Activated CD4-positive, CD25-positive, alpha-beta regulatory T cell (primary cell): ENCODE measurements around the gene MGAT4D.
"Not testable (repeated sequence)": the region's sequence is repeated elsewhere in the genome, so short reads cannot be mapped to it uniquely, and the experiment has no call there.

Experiments used
- DNase-seq, 4 experiments: peaks; one replicate each; lab custom pipeline; 2025; lab: John Stamatoyannopoulos, UW

The MGAT4D gene

DNA sequence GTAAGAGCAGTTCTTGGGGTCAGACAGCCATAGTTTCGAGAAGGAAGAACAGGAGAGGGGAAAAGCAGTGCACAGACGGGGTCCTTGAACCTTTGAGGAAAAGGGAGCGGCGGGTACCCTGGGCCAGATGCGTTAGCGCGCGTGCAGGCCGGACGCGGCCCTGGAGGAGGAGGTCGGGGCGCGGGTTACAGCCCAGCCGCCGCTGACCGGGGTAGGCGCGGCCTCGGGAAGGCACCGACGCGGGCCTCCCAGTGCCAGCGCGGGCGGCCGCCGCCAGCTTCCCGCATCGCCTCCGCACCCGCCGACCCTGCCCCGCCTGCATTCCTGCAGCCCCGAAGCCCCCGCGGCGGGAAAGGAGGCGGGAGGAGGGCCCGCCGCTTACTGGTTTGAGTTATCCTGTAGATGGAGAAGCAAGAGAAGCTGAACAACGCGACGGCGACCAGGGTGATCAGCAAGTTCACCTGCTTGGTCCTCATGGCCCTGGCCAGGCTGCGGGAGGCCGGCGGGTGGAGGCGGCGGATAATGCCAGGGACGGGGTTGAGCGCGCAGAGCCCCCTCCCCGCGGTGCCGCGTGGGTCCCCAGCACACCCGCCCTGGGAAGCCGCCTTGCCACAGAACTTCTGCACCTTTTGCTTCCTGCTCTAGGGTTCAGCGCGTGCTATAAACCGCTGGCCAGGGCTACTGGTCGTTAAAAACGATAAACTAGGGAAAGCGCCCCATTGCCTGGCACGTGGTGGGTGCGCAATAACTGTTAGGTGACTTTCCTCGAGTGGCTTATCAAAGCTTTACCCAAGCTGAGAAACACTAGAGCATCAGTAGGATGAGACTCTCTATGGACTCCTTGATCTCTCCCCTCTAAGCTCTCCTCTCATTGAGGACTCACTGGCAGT lies at the start of gene MGAT4D:
Gene MGAT4D (minus strand): TSS at position 547 of the 890 bp plus-strand sequence. CDS start 71 bp downstream, at position 476.
- no peak for DNase-seq

DNA sequence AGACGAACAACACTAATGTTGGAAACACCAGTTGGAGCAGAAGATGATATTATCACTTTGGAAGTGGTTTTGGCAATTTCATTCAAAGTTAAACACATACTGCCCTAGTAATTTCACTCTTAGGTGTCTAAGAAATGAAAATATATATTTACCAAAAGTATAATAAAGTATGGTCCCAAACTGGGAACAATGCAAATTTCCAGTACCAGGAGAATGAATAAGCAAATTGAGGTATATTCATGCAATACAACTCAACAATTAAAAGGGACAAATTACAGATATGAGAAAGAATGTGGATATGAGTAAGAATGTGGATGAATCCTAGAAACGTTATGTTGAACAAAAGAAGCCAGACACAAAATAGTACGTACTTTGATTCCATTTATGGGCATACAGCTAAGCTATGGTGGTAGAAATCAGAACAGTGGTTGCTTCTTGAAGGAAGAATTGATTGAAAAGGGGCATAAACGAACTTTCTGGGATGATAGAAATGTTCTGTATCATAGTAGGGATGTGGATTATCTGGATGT lies 35.9 kb upstream of the MGAT4D start:
- no peak for DNase-seq

DNA sequence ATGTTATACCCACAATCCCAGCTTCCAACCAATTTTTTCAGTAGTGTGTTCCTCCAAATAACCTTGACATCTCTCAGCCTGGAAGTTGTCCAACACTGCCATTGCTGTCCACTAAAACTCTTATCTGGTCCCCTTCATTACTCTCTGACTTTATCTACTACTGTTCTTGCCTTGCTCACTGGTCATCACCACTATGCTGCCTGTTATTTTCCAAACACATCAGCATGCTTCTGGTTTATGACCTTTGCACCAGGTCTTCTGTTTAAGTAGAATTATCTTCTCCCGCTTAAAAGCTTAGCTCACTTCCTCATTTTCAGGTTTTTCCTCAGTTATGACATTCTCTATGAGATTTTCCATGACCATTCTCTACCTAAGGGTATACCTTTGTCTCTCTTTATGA lies 31.3 kb upstream of the MGAT4D start:
- no peak for DNase-seq

DNA sequence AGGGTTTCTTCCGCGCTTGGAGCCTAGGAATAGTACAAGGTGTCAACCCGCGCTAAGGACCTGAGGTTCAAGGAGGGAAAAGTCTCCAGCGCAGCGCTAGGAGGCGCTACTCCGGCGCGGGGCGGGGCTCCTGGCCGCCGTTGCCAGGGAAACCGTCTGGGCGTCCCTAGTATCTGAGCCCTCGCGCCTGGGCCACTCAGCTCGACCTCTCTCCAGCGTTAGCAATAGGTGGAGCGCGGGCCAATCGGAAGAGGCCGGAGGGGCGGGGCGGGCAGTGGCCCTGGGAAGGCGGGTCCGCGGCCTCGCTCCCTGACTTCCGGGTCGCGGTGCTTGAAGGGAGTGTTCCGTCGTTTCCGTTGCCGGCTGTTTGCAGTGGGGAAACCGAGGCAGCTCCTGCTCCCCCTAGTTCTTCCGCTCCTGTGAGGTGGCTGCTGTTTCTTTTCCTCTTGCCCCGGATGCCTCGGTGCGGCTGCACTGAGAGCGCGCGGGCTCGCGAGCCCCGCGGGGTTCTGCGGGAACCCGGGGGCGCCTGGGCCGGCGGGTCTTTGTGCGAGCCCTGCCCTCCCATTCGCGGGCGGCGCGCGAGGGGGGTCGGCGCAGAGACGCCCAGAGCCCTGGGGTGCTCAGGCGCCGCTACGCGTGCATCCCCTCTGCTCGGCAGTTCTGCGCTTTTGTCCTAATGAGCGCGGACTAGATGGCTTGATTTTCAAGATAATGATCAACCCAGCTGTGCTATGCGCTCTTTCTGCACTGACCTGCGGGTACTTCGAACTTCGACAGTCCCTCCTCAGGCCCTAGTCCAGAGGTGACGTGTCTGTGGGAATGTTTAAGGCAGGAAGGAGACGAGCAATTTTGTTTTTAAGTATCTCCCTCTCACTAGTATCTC lies 26.0 kb upstream of the MGAT4D start, which contains the start of gene ELMOD2:
Gene ELMOD2 (plus strand): TSS at position 312 of the 886 bp plus-strand sequence. CDS start 1,261 bp downstream, outside the sequence.
- peak; percentile 92 to 96 (median 93) for DNase-seq

DNA sequence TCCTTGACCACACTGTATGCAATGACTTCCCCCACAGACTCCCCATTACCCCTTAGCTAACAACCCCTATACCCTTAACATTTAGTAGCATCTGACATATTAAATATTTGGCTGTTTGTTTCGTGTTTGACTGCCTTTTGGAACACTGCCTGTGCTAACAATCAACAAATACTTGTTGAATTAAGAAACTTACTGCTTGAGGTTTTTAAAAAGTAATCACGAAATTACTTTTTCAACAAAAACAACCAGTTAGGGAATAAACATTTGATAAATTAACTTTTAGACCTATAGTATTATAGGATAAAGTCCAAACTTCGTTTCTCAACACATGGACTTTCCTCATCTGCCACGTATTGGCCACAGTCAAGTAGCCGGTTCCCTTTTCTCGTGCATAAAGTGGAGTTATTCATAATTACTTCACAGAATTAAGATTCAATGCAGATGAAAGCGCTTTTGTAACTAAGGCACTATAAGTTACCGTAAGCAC lies 25.3 kb upstream of the MGAT4D start:
- DNase-seq: no peak

DNA sequence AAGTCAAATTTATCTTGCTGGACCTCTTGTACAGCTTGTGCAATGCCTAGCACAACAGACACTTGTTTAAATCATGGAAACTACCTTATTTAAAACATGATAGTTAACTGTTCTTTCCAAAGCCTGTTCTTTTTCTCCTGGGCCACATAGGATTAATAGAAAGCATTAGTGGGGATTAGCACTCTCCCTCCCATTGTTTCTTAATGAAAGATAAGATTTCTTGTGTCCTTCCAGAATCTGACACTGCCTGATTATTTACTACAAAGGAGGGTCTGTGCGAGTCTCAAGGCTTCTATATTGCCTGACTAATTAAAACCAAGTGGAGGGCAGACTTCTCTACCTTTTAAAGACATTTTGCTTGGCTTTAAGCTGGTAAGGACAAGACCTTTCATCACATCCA lies 17.3 kb upstream of the MGAT4D start:
- no peak for DNase-seq

DNA sequence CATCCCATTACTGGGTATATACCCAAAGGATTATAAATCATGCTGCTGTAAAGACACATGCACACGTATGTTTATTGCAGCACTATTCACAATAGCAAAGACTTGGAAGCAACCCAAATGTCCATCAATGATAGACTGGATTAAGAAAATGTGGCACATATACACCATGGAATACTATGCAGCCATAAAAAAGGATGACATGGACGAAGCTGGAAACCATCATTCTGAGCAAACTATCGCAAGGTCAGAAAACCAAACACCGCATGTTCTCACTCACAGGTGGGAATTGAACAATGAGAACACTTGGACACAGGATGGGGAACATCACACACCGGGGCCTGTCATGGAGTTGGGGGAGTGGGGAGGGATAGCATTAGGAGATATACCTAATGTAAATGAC lies 15.7 kb upstream of the MGAT4D start:
- DNase-seq: not testable (repeated sequence)

DNA sequence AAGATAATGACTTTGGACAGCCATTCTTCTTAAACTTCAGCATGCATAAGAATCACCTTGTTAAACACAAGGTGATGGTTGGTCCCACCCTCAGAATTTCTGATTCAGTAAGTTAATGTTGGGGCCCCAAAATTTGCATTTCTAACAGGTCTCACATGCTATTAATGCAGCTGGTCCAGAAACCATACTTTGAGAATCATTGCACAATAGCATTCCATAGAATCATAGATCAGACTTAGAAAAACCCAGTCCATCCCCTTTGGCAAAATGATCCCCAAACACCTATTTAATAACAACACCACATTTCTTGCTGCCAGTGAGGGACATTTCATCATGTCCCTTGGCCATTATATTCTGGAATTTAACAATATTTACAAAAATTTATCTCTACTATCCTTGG lies 6.2 kb upstream of the MGAT4D start:
- no peak for DNase-seq

DNA sequence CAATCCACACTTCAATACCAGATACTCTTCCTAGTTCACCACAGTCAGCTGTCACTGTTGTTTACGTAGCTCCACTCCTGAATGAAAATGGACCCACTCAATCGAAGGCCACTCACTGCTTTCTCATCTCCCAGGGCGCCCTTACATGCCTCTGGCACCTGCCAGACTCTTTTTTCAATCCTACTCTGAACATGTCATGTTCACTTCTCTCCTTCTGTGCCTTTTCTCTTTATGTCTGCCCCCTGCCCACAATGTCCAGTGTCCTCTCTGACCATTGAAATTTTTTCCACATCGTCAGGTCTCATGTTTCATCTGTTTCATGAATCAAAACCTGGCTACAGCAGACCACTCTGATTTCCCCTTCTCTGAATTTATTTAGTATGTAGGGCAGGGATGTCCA lies 1.3 kb upstream of the MGAT4D start:
- no peak for DNase-seq

DNA sequence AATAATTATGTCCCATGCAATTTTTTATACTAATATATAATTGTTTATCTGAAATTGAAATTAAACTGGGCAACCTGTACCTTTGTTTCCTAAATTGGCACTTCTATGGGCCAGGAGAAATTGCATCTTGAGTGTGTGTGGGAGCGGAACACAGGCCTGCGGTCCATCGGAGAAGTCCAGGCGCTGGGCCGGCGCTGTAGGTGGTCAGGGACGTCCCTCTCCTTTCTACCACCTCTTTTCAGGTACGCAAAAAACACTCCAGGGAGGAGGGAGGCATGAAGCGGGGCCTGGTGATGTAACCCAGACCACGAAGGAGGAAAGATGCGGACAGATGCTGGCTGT lies 717 bp downstream of the MGAT4D start:
- DNase-seq: no peak

DNA sequence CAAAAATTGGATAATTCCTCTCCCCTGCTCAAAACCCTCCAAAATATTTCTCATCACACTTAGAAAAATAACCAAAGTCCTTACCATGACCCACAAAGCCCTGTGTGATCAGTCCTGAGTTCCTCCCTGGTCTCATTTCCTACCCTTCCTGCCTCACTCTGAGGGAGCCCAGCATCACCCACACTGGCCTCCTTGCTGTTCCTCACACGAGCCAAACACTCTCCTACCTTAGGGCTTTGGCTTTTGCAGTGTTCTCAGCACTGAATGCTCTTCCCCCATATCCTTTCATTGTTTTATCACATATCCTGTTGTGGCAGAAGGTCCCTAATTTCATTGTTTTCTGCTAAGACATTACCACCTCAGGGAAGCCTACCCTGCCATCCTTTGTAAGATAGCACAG lies 12.2 kb downstream of the MGAT4D start:
- DNase-seq: no peak

DNA sequence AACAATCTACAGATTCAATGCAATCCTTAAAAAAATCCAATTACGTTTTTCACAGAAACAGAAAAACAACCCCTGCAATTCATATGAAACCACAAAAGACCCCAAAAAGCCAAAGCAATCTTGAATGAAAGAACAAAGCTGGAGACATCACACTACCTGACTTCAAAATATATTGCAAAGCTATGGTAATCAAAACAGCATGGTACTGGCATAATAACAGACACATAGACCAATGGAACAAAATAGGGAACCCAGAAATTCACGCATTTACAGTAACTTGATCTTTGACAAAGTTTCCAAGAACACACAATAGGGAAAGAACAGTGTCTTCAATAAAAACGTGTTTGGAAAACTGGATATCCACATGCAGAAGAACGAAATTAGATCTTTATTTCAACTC lies 14.6 kb downstream of the MGAT4D start:
- no peak for DNase-seq

DNA sequence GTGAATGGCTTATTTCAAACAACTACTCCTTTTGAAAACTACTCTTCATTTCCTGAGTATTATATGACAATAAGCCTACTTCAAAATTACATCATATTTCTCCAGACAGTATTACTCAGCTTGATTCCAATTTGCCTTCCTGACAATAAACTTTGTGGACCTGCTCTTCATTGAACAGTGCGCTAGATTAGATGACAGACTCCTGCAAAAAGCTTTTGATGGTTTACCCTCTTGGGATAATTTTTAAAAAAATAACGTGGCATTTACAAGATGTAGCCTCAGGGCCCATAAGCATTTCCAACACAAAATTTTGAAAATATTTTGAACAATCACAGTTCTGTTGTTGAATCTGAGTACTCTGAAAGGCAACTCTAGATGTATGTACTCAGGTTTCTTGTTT lies 25.9 kb downstream of the MGAT4D start:
- DNase-seq: no peak

DNA sequence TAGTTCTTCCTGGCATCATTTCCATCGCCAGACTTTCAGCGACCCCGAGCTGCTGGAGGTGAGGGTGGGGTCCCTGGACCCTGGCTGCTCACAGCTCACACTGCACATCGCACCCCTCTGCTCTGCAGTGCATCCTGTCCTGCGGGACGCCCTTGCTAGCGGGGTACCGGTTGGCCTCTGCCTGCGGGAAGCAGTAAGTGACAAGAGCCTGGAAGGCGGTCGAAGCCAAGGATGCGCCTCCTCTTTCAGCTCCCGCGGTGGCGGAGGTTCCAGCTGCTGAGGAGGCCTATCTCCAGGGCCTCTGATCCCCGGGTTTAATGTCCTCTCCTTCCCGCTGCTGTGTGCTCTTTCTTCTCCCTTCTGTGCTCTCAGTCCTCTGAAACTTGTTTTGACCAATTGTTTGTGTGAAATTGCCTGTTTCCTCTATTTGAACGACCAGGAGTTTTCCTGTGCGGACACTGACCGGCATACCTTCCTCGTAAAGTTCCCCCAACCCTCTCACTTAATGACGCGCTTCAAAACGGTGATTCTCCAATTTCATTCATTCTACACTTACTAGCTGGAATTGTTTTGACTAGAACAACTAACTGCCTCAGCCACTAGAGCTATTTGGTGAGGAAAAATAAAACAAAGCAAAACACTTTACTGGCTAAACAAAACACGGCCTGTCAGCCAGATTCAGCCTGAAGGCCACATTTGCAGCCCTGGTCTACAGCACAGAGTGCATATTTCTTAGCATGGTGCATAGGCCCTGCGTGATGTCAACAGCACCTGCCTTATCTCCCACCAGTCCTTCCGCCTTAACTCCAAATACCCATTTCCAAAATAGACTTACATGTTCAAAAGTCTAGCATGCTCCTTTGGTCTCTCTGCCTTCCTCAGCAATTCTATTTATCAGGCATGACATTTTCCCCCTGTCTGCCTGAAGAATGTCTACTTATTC lies 28.0 kb downstream of the MGAT4D start:
- DNase-seq: no peak

DNA sequence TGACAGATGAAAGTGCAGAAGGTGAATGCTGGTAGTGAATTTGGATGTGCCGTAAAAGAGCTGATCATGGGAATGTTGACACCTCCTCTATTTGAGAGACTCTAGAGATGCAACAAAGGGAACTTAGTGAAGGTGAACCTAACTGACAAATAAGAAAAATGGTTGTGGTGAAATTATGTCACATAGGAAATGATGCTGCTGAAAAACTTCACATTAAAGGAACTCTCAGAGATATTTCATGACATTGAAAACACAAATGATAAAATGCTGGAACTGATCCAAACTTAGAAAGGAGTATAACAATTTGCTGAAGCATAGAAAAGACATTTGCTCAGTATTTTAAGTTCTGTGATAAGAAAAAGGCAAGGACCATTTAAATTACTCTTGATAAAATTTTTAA lies 31.9 kb downstream of the MGAT4D start:
- no peak for DNase-seq

DNA sequence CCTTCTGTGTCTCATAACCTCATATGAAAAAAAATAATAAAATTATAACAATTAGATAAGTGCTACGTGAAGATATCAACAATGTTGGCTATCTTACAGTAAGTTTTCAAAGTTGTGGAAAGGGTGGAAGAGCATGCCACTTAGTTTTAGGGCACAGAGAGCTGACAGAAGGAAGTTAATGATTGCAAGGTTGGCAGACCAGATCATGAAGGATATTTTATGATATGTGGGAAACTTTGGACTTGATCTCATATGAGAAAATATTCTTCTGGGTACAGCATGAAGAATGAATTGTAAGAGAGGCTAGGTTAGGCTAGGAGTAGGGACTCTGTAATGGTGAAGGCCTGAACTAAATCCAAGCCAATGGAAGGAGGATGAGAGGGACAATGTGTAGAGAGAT lies 34.5 kb downstream of the MGAT4D start:
- no peak for DNase-seq

DNA sequence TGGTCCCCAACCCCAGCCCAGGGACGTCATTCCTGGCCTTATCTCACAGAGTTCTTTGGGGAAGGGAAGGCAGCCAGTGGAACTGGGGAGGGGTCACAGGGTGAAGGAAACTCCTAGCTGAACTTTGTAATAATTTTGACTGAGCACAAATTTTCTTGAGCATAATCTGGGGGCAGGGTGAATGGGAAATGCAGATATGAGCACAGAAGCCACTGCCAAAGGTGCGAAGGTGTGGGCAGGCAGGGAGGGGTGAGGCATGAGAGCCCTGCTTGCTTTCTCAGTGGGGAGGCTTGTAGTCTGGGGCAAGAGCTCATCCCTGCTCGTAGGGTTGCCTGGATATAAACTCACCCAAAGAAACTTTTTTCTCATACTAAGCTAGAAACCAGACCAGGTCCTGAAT lies 34.9 kb downstream of the MGAT4D start:
- DNase-seq: no peak

DNA sequence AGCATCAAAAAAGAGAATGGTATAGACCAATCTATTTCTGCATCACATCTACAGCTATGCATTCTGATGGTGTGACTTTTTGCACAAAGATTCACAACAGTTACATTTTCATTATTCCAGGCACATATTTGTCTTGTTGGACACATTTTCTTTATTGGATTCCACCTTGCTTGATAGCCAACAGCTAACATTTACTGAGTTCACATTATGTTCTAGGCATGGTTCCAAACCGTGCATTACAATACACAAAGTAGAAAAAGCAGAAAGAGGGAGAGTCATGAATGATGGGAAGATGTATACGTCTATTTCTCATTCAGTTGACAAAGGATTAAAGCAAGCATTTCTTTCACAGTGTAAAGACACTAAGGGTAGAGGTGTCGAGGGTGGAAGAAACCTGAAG lies 47.7 kb downstream of the MGAT4D start:
- no peak for DNase-seq

DNA sequence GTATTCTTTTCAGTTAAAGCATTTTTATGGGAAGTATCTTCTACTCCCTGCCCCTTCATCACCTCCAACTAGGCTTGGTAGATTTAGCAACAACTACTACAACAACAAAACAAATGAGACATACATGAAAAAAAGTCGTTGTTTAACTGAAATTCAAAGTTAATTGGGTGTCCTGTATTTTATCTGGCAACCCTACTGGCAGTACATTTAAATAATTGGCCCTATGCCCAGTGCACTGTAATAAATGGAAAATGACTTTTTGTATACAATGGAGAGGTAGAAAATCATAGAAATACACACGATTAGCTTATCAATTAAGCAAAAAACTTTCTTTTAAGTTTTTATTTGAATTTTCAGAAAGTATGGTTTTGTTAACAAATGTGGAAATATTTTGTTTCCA lies 49.3 kb downstream of the MGAT4D start:
- no peak for DNase-seq

DNA sequence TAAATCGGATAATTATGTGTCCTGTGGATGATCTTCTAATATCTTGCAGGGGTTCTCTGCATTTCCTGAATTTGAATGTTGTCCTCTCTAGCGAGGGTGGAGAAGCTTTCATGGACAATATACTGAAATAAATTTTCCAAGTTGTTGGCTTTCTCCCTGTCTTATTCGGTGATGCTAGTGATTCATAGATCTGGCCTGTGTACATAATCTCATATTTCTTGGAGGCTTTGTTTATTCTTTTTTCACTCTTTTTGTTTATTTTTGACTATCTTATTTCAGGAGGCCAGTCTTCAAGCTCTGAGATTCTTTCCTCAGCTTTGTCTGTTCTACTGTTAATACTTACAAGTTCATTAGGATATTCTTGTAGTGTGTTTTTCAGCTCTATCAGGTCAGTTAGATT lies 49.9 kb downstream of the MGAT4D start:
- no peak for DNase-seq

DNA sequence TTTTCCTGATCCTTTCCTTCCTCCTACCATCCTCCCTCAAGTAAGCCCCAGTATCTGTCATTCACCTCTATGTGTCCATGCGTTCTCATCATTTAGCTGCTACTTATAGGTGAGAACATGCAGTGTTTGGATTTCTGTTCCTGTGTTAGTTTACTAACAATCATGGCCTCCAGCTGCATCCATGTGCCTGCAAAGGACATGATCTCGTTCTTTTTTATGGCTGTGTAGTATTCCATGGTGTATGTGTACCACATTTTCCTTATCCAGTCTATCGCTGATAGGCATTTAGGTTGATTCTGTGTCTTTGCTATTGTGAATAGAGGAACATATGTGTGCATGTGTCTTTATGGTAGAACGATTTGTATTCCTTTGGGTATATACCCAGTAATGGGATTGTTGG lies 53.7 kb downstream of the MGAT4D start:
- DNase-seq: not testable (repeated sequence)
